Measurements from ENCODE around the gene NAB2. TPM values are rescaled to one million over a fixed set of nuclear protein-coding genes. Genes with fewer than 3 reads are reported as not detected.

The NAB2 gene
- total RNA-seq, 1 donor from 2014 or later, result 44.5 TPM

DNA sequence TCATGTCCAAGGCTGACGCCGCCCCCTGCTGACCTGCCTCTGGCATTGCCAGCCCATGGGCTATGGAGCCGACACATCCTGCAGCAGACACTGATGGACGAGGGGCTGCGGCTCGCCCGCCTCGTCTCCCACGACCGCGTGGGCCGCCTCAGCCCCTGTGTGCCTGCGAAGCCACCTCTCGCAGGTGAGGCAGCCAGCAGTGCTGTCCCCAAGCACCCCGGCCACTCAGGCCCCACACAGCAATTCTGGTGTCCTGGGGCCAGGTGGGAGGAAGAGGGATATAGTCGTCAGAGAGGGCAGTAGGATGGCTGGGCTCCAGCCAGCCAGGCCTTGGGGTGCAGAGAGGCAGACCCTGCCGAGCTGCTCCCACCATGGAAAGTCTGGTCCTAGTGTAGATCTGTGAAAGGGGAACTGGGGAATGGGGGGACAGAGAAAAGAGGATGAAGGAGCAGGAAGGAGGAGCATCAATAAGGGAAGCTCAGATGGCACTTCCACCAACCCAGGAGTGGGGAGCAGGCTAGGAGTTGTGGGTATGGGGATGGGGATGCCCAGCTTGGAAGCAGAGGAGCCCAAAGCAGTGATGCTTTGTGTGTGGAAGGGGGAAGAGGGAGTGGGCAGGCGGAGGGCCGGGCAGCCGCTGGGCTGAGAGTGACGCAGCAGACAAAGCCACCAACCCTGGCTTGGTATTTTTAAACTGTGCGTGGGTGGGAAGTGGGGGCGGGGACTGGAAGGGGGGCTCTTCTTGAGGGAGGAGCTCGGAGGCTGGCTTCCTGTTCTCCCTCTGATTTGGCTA, 4.7 kb downstream of the NAB2 start:
- DNase-seq, result peak; percentile 81

DNA sequence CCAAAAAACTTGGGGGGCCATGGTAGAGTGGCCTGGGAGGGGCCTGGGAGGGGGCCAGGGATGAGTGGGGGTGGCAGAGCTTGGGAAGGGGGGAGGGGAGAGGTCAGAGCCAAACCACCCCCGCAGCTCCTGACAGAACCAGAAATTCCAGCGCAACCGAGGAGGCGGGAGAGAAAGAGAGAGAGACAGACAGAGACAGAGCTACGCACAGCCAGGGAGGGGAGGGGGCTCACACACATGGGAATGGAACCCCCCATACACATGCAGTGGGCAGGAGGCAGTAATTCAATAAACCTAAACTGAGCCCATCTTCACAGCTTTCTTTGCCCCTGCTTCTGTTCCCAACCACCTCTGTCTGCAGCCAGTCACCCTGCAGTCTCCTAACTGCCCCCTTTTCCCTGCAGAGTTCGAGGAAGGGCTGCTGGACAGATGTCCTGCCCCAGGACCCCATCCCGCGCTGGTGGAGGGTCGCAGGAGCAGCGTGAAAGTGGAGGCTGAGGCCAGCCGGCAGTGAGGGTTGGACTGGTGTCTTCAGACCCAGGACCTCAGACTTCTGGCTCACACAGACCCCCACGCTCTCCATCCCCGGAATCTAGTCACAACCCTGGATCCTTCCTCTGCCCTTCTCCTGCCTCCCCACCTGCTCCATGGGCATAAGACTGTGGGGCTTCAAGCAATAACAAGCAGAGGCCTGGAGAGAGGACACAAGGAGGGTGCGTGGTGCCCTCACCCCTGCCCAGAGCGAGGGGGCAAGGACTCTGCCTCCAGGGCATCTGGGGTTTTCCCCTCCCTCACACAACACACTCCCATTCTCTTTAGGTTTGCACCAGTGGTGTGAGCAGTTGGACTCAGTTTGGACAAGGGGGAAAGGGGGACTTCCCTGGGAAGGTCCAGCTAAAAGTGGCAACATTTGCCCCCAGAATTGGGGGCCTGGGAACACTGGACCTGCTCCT, 5.6 kb downstream of the NAB2 start:
- no peak for DNase-seq

DNA sequence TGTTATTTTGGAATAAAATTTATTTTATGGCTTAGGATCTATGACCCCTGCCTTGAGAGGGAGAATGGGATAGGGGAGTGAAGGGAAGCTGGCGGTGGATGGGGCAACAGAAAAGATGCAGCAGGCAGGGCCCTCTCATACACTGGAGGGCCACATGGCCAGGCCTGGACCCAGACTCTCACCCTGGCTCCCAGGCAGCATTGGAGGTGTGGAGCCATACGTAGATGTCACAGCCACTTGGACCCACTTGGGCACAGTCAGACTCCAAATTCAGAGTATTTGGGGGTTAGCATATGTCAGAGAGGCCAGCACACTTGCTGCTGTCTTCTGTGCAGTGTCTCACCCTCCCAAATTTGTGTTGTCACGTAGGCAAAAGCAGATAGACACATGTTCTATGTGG, 6.5 kb downstream of the NAB2 start:
- no peak for DNase-seq

DNA sequence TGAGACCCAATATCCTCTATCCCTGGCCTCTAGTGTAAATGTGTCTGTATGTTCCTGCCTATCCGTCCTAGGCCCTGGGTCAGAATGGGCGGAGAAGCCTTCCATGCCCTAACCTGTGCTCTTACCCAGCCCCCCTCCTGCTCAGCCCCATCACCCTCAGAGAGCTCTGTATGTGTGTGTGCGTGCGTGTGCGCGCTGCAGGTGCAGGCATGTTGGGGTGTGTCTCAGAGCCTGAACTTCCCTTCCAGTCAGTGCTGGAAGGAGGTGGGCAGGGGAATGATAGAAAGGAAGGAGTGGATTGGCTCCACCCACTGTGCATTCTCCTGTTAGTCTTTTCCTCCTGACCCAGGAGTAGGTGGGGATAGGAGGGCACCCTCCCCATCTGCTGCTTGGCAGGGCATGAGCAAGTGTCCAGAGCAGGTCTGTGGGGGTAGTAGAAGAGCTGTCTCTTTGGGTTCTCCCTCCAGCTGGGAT, 7.2 kb downstream of the NAB2 start:
- DNase-seq, result peak; percentile 73

DNA sequence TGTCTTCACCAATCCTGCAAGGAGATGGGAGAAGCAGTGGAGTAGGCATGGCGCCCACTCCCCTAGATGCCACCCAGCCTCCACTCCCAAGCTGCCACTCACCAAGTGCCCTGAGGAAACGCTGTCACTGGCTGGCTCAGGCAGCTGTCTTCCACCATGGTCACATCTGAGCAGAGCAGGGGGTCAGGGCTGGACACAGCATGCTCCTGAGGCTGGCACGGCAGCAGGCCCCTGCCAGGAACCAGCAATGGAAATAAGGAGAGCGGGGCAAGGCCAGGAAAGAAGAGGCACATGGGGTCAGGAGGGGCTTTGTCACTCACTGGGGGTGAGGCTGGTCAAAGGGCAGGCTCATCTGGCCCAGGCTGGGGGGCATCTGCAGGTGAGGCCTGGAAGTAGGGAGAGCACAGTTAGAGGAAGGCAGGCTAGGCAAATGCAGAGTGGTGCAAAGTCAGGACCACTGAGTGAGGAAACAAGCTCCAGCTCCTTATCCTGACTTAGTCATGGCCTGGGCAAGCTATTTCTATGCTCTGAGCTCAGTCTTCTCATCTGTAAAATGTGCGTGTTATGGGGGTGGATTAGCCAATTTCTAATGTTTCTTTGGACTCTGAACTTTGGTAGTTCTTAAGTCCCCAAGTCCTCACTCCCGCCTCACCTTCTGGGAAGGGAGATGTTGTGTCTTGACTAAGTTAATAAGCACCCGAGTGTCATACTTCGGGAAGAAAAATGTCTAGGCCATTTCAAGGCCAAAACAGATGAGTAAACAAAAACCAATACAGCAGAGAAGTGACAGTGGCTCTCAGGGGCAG, 8.0 kb downstream of the NAB2 start:
- DNase-seq, result no peak

DNA sequence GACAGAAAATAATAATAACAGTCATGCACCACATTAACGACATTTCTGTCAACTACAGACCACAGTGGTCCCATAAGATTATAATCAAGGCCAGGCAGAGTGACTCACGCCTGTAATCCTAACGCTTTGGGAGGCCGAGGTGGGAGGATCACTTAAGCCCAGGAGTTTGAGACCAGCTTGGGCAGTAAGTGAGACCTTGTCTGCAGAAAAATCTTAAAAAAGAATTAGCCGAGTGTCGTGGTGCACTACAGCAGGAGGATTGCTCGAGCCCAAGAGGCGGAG, 8.6 kb downstream of the NAB2 start:
- DNase-seq, result no peak

DNA sequence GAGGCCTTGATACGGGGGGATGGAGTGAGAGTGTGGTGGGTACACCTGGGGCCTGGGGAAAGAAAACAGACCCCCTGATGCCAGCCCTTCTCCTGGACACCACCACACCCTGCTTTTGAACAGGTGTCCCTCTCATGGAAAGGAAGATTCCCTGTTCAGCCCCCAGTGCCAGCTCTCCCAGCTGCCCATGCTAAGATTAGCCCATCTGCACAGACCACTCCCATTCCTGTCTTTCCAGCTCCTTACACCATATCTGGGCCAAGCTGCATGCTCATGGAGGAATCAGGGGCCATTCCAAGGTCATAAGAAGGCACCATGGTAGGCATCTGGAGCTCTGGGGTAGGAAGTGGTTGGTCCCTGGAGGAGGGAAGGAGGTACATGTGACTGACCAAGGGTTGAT, 9.6 kb downstream of the NAB2 start:
- peak; percentile 64 for DNase-seq

DNA sequence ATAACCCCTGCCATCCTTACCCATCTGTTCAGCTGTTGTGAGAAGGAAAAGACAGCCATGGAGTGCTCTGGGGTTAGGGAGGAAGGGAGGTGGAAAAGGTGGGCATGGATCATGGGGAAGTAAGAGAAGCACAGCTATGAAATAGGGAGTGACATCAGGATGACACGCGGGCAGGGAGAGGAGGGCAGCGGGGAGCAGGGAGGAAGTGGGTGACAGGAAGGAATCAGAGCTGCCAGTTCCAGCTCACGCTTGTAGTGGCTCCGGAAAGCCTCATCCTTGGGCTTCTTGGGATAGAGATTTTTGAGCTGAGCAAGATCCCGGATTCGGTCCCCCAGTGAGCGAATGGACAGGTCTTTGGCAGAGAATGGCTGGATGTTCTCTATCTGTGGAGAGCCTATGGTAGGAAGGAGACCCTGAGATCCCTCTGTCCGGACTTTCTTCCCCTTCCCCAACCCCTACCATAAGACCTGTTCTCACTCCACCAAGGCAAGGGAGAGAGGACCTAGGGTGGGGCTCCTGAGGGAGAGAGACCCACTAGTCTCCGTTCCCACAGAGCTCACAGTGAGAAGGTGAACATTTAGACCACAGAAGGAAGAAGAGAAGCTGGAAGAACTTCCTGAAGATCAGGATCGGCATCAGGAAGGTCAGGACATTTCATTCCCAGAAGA, 10.3 kb downstream of the NAB2 start:
- DNase-seq, result no peak

DNA sequence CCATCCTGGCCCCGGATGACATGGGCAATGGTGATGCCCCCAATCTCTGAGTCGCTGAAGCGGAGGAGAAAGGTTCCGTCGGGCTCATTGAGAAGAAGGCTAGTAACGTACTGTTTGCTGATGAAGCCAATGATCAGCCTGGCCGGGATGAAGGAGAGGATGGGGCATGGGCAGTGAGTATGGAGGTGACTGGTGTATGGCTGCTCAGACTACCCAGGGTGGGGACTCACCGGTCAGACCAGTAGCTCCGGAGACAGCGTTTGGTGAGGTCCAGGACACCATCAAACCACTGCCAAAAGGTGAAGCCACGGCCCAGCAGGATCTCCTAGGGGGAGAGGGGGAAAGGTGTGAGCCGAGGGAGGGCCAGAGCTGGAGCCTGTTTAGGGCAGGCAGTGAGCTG, 10.9 kb downstream of the NAB2 start:
- DNase-seq, result no peak

DNA sequence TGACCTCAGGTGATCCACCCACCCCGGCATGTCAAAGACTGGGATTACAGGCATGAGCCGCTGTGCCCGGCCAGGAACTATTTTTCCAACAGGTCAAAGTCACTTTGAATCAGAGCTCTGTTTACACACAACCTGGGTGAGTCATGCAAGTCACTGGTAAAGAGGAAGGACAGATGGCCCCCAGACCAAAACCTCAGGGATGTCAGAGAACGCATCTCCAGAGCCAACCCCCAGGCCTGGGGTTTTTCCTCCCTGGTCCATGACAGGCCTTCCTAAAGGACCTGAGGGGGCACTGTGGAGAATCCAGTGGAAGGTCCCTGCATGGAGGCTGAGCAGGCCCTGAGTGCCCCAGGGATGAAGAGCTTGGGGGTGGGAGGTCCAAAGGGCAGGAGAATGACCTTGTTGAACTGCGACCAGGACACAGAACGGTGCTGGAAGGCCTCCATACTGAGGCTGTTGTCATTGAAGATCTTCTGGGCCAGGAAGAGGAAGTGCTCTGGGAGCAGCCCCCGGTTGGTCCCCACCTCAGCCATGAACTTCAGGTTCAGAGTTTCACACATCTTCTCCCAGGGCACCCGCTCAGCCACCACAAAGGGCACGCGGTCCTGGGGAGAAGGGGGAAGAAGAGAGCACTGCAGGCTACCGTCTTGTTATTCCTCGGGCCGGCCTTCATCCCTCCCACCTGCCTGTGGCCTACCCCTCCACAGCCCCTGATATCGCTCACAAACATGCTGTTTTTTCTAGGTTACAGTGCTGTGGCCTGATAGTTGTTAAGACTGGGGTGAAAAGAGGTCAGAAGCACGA, 13.2 kb downstream of the NAB2 start:
- no peak for DNase-seq

DNA sequence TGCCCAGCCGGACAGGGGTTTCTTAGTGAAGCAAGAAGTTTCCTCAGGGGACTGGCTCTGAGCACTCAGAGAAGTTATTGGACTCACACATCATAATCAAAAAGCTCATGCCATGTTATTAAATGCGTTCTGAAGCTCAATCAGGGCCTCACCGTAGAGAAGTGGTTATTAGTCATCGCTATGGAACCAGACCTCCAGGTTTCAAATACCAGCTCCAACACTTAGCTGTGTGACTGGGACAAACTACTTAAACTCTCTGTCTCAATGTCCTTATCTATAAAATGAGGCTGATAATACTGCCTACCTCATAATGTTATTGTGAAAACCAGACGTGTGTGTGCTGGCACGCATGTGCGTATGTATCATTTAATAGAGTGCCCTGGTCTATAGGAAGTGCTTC, 14.9 kb downstream of the NAB2 start:
- DNase-seq, result no peak

DNA sequence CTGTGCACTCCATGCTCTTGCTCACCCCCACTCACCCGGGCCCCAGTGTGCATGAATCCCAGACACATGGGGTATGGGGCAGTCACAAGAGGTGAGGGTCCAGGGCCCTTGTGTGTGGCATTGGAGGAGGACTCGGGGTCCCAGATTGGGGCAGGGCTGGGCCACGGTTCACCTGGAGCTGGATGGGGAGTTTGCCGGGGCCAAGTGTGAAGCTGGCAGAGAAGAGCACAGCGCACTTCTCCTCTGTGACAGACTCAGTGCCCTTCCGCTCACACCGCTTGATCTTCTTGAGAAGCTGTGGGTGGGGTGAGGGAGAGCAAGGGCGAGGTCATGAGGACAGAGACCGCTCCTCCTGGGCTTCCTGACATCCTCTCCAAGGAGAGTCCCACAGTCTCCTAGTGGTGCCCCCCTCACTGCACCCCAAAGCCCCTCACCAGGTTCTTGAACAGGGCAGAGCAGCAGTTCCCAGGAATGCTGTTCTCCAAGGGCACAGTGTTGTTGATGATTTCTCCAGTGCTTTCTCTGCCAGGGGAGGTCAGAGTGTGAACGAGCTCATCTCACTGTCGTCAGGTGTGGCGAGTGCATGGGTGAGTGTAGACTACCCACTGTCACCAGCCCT, 15.5 kb downstream of the NAB2 start:
- no peak for DNase-seq

DNA sequence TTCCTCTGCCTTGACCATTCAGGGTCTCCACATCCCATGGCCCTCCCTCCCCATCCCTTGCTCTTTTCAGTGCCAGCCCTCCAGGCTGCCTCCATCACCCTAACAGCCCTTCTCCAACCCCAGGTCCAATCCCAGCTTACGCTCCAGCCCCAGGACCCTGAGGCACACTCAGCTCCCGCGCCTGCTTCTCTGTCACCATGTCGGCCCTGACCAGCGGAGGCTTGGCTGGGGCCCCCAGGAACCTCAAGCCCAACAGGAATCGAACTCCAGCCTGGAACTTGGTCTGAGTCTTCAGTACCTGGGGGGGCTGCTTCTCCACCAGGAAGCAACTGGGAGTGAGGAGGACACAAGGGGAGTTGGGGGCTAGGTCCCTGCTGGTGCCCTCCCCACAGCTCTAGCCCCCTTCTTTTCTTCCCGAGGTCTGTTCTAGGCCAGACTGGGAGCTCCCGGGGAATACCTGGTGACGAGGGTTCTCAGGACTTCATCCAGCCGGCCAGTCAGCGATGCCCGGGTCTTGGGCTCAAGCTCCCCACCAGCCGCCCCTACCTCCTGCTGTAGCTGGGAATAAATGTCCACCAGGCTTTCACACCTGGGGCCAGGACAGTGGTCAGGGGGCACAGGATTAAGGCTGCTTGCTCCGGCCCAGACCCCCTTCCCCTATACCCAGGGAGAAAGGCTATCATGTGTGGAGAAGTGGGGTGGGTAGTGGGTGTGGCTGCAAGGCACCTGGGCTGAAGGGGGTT, 16.3 kb downstream of the NAB2 start:
- DNase-seq, result no peak

DNA sequence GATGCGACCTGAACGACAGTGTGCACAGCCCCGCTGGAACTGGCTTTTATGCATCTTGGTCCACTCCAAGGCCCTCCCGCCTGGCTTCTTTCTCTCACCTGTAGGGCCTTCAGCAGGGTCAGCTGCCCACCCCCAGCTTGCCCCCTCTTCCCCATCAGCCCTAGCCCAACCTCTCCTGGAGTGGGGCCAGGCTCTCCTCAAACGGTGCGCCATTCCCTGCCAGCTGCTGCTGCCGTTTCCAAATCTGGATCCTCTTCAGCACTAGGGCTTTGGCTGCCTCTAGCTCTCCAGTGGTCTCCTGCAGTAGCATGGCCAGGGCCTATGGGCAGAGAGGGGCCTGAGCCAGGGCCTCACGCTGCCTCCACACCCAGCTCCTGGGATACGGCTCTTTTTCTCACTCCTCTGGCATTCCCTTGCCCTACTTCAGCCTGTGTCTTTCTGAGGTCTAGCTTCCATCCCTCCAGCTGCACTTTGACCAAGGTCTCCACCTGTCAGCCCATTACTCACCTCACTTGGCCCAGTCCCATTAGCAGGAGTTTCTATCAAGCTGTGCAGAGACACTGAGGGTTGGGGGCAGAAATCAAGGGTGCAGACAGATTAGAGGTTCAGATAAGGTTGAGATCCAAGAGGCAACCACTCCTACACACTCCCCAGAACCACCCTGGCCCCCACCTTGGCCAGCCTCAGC, 17.3 kb downstream of the NAB2 start:
- DNase-seq, result peak; percentile 73

DNA sequence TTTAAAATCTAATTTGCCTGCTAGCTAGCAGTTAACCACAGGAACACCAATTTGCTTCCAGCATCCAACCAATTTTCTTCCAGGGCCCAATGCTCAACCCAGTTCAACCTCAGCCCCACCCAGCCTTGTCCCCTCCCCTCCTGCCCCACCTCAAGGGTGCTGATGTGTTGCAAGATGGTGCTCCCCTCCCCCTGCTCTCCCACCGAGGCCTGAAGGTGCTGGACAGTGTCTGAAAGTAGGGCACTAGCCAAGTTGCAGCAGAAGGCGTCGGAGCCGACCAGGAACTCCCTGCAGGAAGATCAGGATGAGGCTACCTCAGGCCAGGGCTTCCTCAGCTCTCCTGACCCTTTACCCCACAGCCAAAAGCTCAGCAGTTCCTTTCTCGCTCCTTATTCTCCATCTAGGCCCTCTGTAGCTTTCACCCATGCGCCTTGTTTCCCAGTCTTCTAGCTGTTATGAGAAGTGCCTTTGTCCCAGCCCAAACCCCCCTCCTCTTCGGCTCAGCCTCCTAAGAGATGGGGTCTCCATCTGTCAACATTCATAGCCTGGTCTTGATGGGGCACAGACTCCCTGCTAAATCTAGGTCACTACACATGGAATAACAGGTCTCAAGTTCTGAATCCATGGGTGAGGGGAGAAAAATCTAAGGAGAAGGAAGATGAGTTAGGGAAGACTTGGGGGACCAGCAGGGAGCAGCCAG, 18.7 kb downstream of the NAB2 start:
- no peak for DNase-seq

DNA sequence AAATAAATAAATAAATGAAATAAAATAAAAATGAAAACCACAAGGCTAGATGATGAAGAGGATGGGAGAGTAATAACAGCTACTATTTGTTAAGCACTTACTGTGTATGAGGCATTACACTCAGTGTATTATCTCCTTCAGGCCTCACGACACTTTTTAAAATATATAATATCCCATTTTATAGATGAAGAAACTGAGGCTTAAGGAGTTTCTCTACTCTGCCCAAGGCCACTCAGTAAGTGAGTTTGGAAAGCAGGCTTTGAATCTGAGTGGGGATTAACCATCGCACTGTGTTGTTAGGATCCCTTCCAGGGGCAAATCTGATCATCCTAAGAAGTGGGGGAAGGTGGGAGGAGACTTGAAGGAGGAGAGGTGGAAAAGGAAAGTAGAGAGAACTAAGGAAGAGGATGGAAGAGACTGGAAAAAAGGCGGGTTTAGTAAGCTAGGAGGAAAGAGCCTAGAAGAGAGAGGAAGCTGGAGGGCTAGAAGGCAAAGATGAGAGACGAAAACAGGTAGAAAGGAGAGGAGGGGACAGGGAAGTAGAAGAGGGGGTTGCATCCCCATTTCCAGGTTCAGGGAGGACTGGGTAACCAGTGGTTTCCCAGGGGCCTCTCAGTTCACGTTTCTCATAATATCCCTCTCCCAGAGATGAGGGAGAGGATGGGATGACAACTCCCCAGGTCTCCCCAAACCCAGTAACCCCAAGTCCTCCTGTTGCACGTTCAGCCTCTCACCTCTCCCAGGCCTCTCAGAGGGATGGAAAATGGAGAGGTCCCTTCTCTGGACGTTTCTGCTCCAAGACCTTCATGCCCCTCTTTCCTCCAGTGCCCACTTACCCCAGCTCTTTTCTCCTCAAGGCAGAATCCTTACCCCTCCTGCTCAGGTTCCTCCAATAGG, 20.5 kb downstream of the NAB2 start:
- no peak for DNase-seq

Data from tongue (tissue), 2 donors.